A549 (cell line): ENCODE measurements around the gene SLC4A7. TPM values are rescaled to one million over a fixed set of nuclear protein-coding genes. Genes with fewer than 3 reads are reported as not detected.
A peak's percentile ranks its signal among the peaks of the same experiment; 100 is the strongest.

ENCODE experiments used
- ATAC-seq, 2 experiments: fragments of 200-7000 bp in 1 of 2; fragments of >200 bp in 1 of 2; cut with Nextera tagmentation in 1 of 2; cut with Tn5 transposase in 1 of 2; 3 replicates each; pipeline versions ENCODE4 v1.8.0 to v1.9.1; 2018 to 2020; ENCODE audit warnings: mild to moderate bottlenecking in 1 of 2, moderate library complexity in 1 of 2
- CTCF ChIA-PET: fragments of 300-600 bp; sonication (Branson Sonifier 250); formaldehyde crosslinking; extraction: SDS; loops from one replicate; lab custom pipeline; 2021; ENCODE audit warnings: antibody characterized with exemption, inconsistent platforms; lab: Yijun Ruan, JAX
- POLR2A ChIA-PET: fragments of 350-600 bp; formaldehyde crosslinking; extraction: SDS; loops from one replicate; lab custom pipeline; 2021; ENCODE audit warnings: antibody characterized with exemption, inconsistent platforms; lab: Yijun Ruan, JAX
- DNase-seq, 2 experiments: peaks; one replicate each; pipeline versions ENCODE4 v3.0.0 to v3.0.0-alpha.2; 2011 to 2016; ENCODE audit warnings: low read depth in 1 of 2, low spot score in 1 of 2
- FAIRE-seq: peaks from 2 replicates; lab custom pipeline; 2011; peaks lifted over from hg19 to GRCh38; lab: Jason Lieb, UNC
- H3K27ac ChIP-seq, 2 experiments: fragments of >200 bp; sonication (Bioruptor Twin); formaldehyde crosslinking; 3 replicates each; pipeline ENCODE4 v1.5.1; 2016 to 2017
- H3K4me1 ChIP-seq: fragments of >200 bp; sonication (Bioruptor Twin); formaldehyde crosslinking; 3 replicates; pipeline ENCODE4 v1.6.1; 2016
- H3K4me2 ChIP-seq: fragments of >200 bp; sonication (Bioruptor Twin); formaldehyde crosslinking; 3 replicates; pipeline ENCODE4 v1.6.1; 2016
- H3K4me3 ChIP-seq: fragments of >200 bp; sonication (Bioruptor Twin); formaldehyde crosslinking; 3 replicates; pipeline ENCODE4 v1.5.1; 2016
- H3K9me3 ChIP-seq: fragments of >200 bp; sonication (Bioruptor Twin); formaldehyde crosslinking; 3 replicates; pipeline ENCODE4 v1.6.1; 2016
- BHLHE40 ChIP-seq: IDR thresholded peaks from 2 replicates; pipeline ENCODE4 v1.6.1; 2012; ENCODE audit warnings: low read depth, low read length, inconsistent platforms
- CEBPB ChIP-seq, 2 experiments: fragments of >200 bp in 1 of 2; sonication (Bioruptor Twin) in 1 of 2; formaldehyde crosslinking in 1 of 2; IDR thresholded peaks; 2 replicates each; pipeline ENCODE4 v1.6.1; 2012 to 2016
- FOSL2 ChIP-seq, 2 experiments: fragments of 450-650 bp in 1 of 2; fragments of >200 bp in 1 of 2; sonication (Bioruptor Twin) in 1 of 2; formaldehyde crosslinking; IDR thresholded peaks; 2 replicates each; pipeline versions ENCODE4 v1.5.0 to v1.6.1; 2016 to 2020; ENCODE audit warnings: mild to moderate bottlenecking in 1 of 2, moderate library complexity in 1 of 2
- GATA3 ChIP-seq: IDR thresholded peaks from 2 replicates; pipeline ENCODE4 v1.6.1; 2012; ENCODE audit warnings: borderline replicate concordance
- HDAC2 ChIP-seq: fragments of 200-600 bp; sonication (generic); IDR thresholded peaks from 2 replicates; pipeline ENCODE4 v1.6.1; 2016
- HEYL ChIP-seq: fragments of 250-450 bp; sonication (Bioruptor Pico); IDR thresholded peaks from 2 replicates; pipeline ENCODE4 v1.8.0; 2021; ENCODE audit warnings: mild to moderate bottlenecking, moderate library complexity
- HOXB5 ChIP-seq: fragments of 250-450 bp; sonication (Bioruptor Pico); IDR thresholded peaks from 2 replicates; pipeline ENCODE4 v1.5.0; 2020; ENCODE audit warnings: mild to moderate bottlenecking, moderate library complexity
- KDM1A ChIP-seq: fragments of 200-600 bp; sonication (generic); IDR thresholded peaks from 2 replicates; pipeline ENCODE4 v1.6.1; 2016; ENCODE audit warnings: low read depth, mild to moderate bottlenecking
- MAFK ChIP-seq: fragments of 450-650 bp; IDR thresholded peaks from 2 replicates; pipeline ENCODE4 v1.6.1; 2014; ENCODE audit not compliant: partially characterized antibody
- MAZ ChIP-seq: fragments of 150-350 bp; IDR thresholded peaks from 2 replicates; pipeline ENCODE4 v1.6.1; 2014; ENCODE audit warnings: antibody characterized with exemption, low read depth, low read length, borderline replicate concordance
- NPAS2 ChIP-seq: fragments of 250-450 bp; sonication (Bioruptor Pico); IDR thresholded peaks from 2 replicates; pipeline ENCODE4 v1.8.0; 2022; ENCODE audit warnings: mild to moderate bottlenecking, moderate library complexity, borderline replicate concordance
- NR3C1 ChIP-seq: fragments of >200 bp; sonication (Bioruptor Twin); formaldehyde crosslinking; IDR thresholded peaks from 3 replicates; pipeline ENCODE4 v1.6.1; 2017
- PHF8 ChIP-seq: fragments of 200-600 bp; sonication (generic); IDR thresholded peaks from 2 replicates; pipeline ENCODE4 v1.6.1; 2016; ENCODE audit warnings: low read depth, mild to moderate bottlenecking, antibody characterized with exemption, moderate library complexity, borderline replicate concordance
- POLR2AphosphoS2 ChIP-seq: conservative IDR thresholded peaks from 2 replicates; pipeline ENCODE4 v1.6.1; 2012; ENCODE audit warnings: low read length, improper control_type of control experiment, inconsistent platforms
- RAD21 ChIP-seq, 2 experiments: fragments of >200 bp in 1 of 2; sonication (Bioruptor Twin) in 1 of 2; formaldehyde crosslinking in 1 of 2; IDR thresholded peaks in 1 of 2; conservative IDR thresholded peaks in 1 of 2; 2 replicates in 1 of 2; 3 replicates in 1 of 2; pipeline ENCODE4 v1.6.1; 2012 to 2018; ENCODE audit warnings: inconsistent platforms in 1 of 2
- RNF2 ChIP-seq: fragments of 200-600 bp; sonication (generic); IDR thresholded peaks from 2 replicates; pipeline ENCODE4 v1.6.1; 2016; ENCODE audit warnings: low read depth, mild to moderate bottlenecking, antibody characterized with exemption, moderate library complexity, borderline replicate concordance
- SREBF2 ChIP-seq: fragments of 450-650 bp; IDR thresholded peaks from 2 replicates; pipeline ENCODE4 v1.6.1; 2014; ENCODE audit warnings: mild to moderate bottlenecking, moderate library complexity
- TFCP2L1 ChIP-seq: fragments of 250-450 bp; sonication (Bioruptor Pico); IDR thresholded peaks from 2 replicates; pipeline ENCODE4 v1.5.0; 2021; ENCODE audit warnings: mild to moderate bottlenecking
- TP53 ChIP-seq: fragments of 250-450 bp; sonication (Bioruptor Pico); IDR thresholded peaks from 2 replicates; pipeline ENCODE4 v1.5.0; 2021; ENCODE audit warnings: mild to moderate bottlenecking, moderate library complexity
- ZFP36 ChIP-seq: fragments of 450-650 bp; IDR thresholded peaks from 2 replicates; pipeline ENCODE4 v1.6.1; 2014; ENCODE audit warnings: borderline replicate concordance; ENCODE audit not compliant: partially characterized antibody
- WGBS: methylation state at CpG from one replicate; pipeline ENCODE4 v1.1.6; 2017; ENCODE audit errors: missing lambda C conversion rate; 5-methylcytosine and 5-hydroxymethylcytosine counted together
- polyA plus RNA-seq, 4 experiments: library from polyadenylated mRNA; depleted of rRNA in 3 of 4; stranded (reverse); fragments of >200 nt; fragmentation: RNase III in 1 of 4; extraction: RNeasy Plus Mini Kit Qiagen cat#74134 plus additional on column Dnase treatment in 1 of 4; gene quantifications; 2 replicates in 3 of 4; 3 replicates in 1 of 4; pipeline ENCODE4 v1.2.3, GENCODE V29; 2011 to 2017
- TF ChIP-seq, protein P1 (sequence below): fragments of 200-600 bp; sonication (generic); IDR thresholded peaks from 2 replicates; pipeline ENCODE4 v1.6.1; 2016; ENCODE audit warnings: antibody characterized with exemption, mild to moderate bottlenecking, moderate library complexity
- TF ChIP-seq, protein P2 (sequence below): IDR thresholded peaks from 2 replicates; pipeline ENCODE4 v1.6.1; 2012; ENCODE audit warnings: low read depth, borderline replicate concordance
- TF ChIP-seq, protein P3 (sequence below): fragments of 150-350 bp; IDR thresholded peaks from 2 replicates; pipeline ENCODE4 v1.6.1; 2014; ENCODE audit warnings: low read depth, mild to moderate bottlenecking, low read length

Gene SLC4A7
- polyA plus RNA-seq, 2 of the 4 experiments (the other 2 are of a cell fraction): 35.1 to 70.2 TPM

DNA sequence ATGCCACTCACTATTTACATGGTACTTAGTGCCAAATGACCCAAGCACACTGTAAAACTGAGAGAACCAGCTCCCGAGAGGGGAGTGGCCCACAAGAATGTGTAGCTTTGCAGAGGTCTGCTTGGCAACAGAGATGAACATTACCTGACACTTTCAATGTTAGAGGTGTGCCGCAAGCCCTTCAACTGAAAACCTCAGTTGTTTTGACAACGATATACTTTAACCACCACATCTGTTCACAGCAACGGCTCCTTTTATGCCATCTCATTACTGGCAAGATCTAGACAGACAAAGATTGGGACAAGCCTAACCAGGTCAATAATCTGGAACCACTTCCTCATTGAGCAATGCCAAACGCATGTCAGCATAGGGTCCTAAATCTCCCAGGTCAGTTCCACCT lies 138.7 kb downstream of the SLC4A7 start:
- Histone ChIP-seq H3K4me3 (no peak overlapping the region), H3K27ac (no peak overlapping the region), H3K4me1 (no peaks in the 10 kb centered on the region), H3K4me2 (no peak overlapping the region), H3K9me3 (no peaks in the 10 kb centered on the region)
- ChIA-PET CTCF (interaction anchor here (0.7 to 2.5 kb wide), 4 partner anchors 9 to 122 kb away, joined by 3 to 10 read pairs (median 3); no protein-coding TSS in a partner anchor), POLR2A (no interaction called here)
- 72% methylated on average over 5 of the region's 5 CpGs for WGBS
- TF ChIP-seq TP53 (CRISPR knock-in tag) (no peak), MAFK (no peak), PHF8 (no peak), CEBPB (IDR thresholded peaks at IDR 0.05) (no peak), NR3C1 (no peak), NPAS2 (CRISPR knock-in tag) (no peak)
- DNase-seq: no peak
- no peak for ATAC-seq
- no peak for FAIRE-seq

DNA sequence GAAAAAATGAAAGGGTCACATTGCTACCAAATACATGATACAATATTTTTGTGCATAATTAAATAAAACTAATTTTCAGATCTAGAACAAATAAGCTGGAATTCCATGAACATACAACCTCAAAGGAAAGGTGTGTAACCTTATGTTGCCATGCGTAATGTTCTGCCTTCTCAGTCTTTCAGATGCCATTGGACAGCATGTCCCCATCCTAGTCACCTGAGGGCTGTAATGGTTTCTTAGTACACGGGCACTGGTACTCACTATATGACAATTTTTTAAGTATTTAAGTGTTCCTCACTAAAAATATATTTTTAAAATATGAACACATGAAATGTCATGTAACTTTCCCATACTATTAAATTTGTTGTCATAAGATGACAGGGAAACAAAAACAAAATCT lies 139.1 kb downstream of the SLC4A7 start:
- H3K4me2 ChIP-seq: no peak overlapping the region
- ATAC-seq (no peak), FAIRE-seq (peak; percentile 7)
- CTCF ChIA-PET: interaction anchor here (0.7 to 2.5 kb wide), 3 partner anchors 9 to 123 kb away, joined by 3 to 10 read pairs (median 3); no protein-coding TSS in a partner anchor
- 76% methylated on average over 2 of the region's 2 CpGs for WGBS
- TF ChIP-seq SREBF2 (no peak), NR3C1 (no peak), ZFP36 (no peak), HOXB5 (CRISPR knock-in tag) (no peak), FOSL2 (IDR thresholded peaks at IDR 0.05) (no peak), FOSL2 (CRISPR knock-in tag; IDR thresholded peaks at IDR 0.05) (no peak), HDAC2 (no peak), KDM1A (no peak), RAD21 (conservative IDR thresholded peaks at IDR 0.05 in 1 of 2, IDR thresholded peaks at IDR 0.05 in 1 of 2) (no peak), POLR2AphosphoS2 (no peak), MAZ (no peak), RNF2 (no peak), GATA3 (no peak), TP53 (CRISPR knock-in tag) (no peak), TFCP2L1 (CRISPR knock-in tag) (no peak), BHLHE40 (no peak), HEYL (CRISPR knock-in tag) (no peak)
- TF ChIP-seq, protein P1, sequence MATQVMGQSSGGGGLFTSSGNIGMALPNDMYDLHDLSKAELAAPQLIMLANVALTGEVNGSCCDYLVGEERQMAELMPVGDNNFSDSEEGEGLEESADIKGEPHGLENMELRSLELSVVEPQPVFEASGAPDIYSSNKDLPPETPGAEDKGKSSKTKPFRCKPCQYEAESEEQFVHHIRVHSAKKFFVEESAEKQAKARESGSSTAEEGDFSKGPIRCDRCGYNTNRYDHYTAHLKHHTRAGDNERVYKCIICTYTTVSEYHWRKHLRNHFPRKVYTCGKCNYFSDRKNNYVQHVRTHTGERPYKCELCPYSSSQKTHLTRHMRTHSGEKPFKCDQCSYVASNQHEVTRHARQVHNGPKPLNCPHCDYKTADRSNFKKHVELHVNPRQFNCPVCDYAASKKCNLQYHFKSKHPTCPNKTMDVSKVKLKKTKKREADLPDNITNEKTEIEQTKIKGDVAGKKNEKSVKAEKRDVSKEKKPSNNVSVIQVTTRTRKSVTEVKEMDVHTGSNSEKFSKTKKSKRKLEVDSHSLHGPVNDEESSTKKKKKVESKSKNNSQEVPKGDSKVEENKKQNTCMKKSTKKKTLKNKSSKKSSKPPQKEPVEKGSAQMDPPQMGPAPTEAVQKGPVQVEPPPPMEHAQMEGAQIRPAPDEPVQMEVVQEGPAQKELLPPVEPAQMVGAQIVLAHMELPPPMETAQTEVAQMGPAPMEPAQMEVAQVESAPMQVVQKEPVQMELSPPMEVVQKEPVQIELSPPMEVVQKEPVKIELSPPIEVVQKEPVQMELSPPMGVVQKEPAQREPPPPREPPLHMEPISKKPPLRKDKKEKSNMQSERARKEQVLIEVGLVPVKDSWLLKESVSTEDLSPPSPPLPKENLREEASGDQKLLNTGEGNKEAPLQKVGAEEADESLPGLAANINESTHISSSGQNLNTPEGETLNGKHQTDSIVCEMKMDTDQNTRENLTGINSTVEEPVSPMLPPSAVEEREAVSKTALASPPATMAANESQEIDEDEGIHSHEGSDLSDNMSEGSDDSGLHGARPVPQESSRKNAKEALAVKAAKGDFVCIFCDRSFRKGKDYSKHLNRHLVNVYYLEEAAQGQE: no peak
- TF ChIP-seq, protein P2, sequence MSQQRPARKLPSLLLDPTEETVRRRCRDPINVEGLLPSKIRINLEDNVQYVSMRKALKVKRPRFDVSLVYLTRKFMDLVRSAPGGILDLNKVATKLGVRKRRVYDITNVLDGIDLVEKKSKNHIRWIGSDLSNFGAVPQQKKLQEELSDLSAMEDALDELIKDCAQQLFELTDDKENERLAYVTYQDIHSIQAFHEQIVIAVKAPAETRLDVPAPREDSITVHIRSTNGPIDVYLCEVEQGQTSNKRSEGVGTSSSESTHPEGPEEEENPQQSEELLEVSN: no peak
- TF ChIP-seq, protein P3, sequence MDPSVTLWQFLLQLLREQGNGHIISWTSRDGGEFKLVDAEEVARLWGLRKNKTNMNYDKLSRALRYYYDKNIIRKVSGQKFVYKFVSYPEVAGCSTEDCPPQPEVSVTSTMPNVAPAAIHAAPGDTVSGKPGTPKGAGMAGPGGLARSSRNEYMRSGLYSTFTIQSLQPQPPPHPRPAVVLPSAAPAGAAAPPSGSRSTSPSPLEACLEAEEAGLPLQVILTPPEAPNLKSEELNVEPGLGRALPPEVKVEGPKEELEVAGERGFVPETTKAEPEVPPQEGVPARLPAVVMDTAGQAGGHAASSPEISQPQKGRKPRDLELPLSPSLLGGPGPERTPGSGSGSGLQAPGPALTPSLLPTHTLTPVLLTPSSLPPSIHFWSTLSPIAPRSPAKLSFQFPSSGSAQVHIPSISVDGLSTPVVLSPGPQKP: no peak
- TF ChIP-seq, all 56 proteins: peak for 0
- no peak overlapping the region for H3K27ac ChIP-seq
- no peaks in the 10 kb centered on the region for H3K9me3 ChIP-seq
- POLR2A ChIA-PET: interaction anchor here (1.0 kb wide), 1 partner anchor 139 kb away, joined by 3 read pairs; the partner anchor contains the start of gene SLC4A7
- DNase-seq: no peak
- H3K4me1 ChIP-seq: no peaks in the 10 kb centered on the region
- no peak overlapping the region for H3K4me3 ChIP-seq
